ENCODE data around the gene ACADSB. TPM values are rescaled to one million over a fixed set of nuclear protein-coding genes. Genes with fewer than 3 reads are reported as not detected.

Gene ACADSB
- 3.4 and 4.6 TPM in 2 replicates for total RNA-seq

DNA sequence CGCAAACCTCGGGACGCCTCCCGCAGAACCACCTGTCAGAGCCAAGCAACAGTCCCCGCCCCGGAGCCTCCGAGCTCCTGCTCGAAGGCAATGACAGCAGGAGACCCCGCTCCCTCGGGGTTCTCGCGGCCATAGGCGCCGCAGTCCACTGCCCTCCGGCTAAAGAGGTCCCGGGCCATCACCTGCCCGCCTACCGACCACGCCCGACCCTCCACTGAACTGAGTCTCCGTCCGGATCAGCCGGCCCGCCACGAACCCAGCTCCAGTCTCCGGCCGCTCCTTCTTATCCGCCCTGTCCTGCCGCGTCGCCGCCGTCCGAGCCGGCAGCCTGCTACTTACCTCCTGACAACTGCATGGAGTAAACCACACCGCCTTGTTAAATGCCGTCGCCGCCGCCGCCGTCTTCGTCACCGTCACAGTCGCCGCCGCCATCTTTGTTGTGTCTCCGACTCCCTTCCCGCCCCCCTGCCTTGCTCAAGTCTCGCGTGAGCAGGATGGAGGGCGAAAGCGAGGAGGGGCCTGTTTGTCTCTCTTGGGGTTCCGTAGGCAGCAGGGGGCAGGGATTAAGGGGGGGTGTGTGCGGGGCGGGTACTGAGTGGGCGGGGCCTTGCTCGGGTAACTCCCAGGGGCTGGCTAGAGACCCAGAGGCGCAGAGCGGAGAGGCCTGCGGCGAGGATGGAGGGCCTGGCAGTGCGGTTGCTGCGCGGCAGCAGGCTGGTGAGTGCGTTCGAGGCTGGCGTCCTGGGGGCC, at the start of gene ACADSB, which contains the start of gene IKZF5:
ACADSB (plus strand) TSS at position 652 of the 750 bp plus-strand sequence; CDS start at position 676, 24 bp downstream.
IKZF5 (minus strand) TSS at position 441 of the 750 bp plus-strand sequence. CDS start 10,170 bp downstream, outside the sequence.

DNA sequence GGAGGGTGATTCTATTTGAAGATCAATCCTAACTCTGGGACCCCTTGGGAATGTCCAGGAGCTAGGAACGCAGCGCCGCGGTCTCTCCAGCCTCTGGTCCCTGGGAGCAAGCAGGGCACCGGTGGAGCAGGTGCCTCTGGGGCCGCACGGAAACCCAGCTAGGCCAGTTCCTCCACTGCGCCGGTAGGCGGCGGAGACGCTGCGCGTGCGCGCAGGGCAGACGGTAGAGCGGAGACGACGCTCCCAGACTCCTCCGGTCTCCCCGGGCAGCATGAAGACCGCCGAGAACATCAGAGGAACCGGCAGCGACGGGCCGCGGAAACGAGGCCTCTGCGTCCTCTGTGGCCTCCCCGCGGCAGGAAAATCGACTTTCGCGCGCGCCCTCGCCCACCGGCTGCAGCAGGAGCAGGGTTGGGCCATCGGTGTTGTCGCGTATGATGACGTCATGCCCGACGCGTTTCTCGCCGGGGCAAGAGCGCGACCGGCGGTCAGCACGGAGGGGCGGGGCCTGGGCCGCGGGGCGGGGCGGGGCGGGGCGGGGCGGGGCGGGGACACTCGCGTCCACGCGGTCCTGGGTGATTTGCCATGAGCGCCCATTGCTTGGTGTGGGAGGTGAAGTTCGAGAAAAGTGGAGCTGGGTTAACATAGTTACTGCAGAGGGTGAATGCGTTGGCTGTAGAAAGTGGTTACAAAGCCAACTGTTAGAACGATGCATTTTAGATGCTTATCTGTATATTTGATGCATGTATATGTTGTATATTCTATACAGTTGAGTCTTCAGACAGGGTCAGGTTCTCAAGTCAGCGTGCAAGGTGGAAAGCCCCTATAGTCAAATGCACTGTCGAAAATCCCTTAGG, 28.4 kb upstream of the ACADSB start, which contains the start of gene PSTK:
PSTK (plus strand) TSS at position 193 of the 857 bp plus-strand sequence; CDS start at position 272, 79 bp downstream.

Other genes with a start within 250 kb of the ACADSB start
- gene CUZD1, start 163.1 kb upstream of the ACADSB start, total RNA-seq = 0.28 and 0.38 TPM in 2 replicates
- gene FAM24B, start 129.4 kb upstream of the ACADSB start, total RNA-seq = 4.4 and 5.4 TPM in 2 replicates
- not detected in 2 replicates for gene FAM24A, start 98.4 kb upstream of the ACADSB start, total RNA-seq
- 11.3 and 11.9 TPM in 2 replicates for gene C10orf88, start 54.8 kb upstream of the ACADSB start, total RNA-seq
- gene PSTK, start 28.6 kb upstream of the ACADSB start, total RNA-seq = 6.5 and 6.7 TPM in 2 replicates
- 2.5 TPM in 2 replicates for gene IKZF5, start 211 bp upstream of the ACADSB start, total RNA-seq
- gene HMX3, start 127.0 kb downstream of the ACADSB start, total RNA-seq = not detected in 2 replicates
- gene HMX2, start 139.1 kb downstream of the ACADSB start, total RNA-seq = not detected in 2 replicates
- gene BUB3, start 145.4 kb downstream of the ACADSB start, total RNA-seq = 169 and 271 TPM in 2 replicates

Measured in regular cardiac myocyte (primary cell).